K562 (cell line): ENCODE measurements around the gene NAXE. TPM values are rescaled to one million over a fixed set of nuclear protein-coding genes. Genes with fewer than 3 reads are reported as not detected.

Experiments
- BCL6 ChIP-seq: fragments of 250-450 bp; sonication (Bioruptor Pico); IDR thresholded peaks from 2 replicates; pipeline ENCODE4 v1.4.0; 2020
- EP300 ChIP-seq: IDR thresholded peaks from 2 replicates; pipeline ENCODE4 v1.6.1; 2012; ENCODE audit warnings: low read length, improper control_type of control experiment
- ESRRA ChIP-seq: fragments of 450-650 bp; IDR thresholded peaks from 2 replicates; pipeline ENCODE4 v1.6.1; 2014; ENCODE audit warnings: low read depth, mild to moderate bottlenecking, moderate library complexity, borderline replicate concordance
- FOXJ2 ChIP-seq: fragments of 200-800 bp; sonication (Bioruptor generic); IDR thresholded peaks from 2 replicates; pipeline ENCODE4 v1.6.1; 2016; ENCODE audit warnings: missing genetic modification characterization, missing compliant biosample characterization
- GABPB2 ChIP-seq: fragments of 250-450 bp; sonication (Bioruptor Pico); conservative IDR thresholded peaks from 2 replicates; pipeline ENCODE4 v1.5.1; 2021; ENCODE audit warnings: mild to moderate bottlenecking
- RB1 ChIP-seq: fragments of 450-650 bp; IDR thresholded peaks from 2 replicates; pipeline ENCODE4 v1.6.1; 2017; ENCODE audit warnings: low read depth, mild to moderate bottlenecking
- SIN3A ChIP-seq, 2 experiments: fragments of 150-350 bp in 1 of 2; IDR thresholded peaks; 2 replicates each; pipeline ENCODE4 v1.6.1; 2011 to 2016; ENCODE audit warnings: borderline replicate concordance in 2 of 2, low read depth in 2 of 2, low read length in 2 of 2, mild to moderate bottlenecking in 2 of 2, moderate library complexity in 2 of 2; ENCODE audit not compliant: control insufficient read depth in 1 of 2
- SMC3 ChIP-seq: conservative IDR thresholded peaks from 2 replicates; pipeline ENCODE4 v1.6.1; 2011; ENCODE audit warnings: low read depth, low read length, improper control_type of control experiment; ENCODE audit not compliant: insufficient read depth
- TAF15 ChIP-seq: fragments of 200-400 bp; formaldehyde crosslinking; IDR thresholded peaks from 2 replicates; pipeline ENCODE4 v1.6.1; 2017; ENCODE audit warnings: mild to moderate bottlenecking, low read depth, low read length, moderate library complexity
- TAF7 ChIP-seq: fragments of 450-650 bp; IDR thresholded peaks from 2 replicates; pipeline ENCODE4 v1.6.1; 2016; ENCODE audit warnings: missing genetic modification characterization, missing compliant biosample characterization
- U2AF1 ChIP-seq: fragments of 200-400 bp; formaldehyde crosslinking; optimal IDR thresholded peaks from 2 replicates; pipeline ENCODE3; 2017; ENCODE audit warnings: mild to moderate bottlenecking, low read depth, low read length, moderate library complexity
- ZNF224 ChIP-seq: sonication (generic); formaldehyde crosslinking; IDR thresholded peaks from 2 replicates; pipeline ENCODE4 v1.8.0; 2022; ENCODE audit warnings: mild to moderate bottlenecking, missing genetic modification reagents
- ZNF24 ChIP-seq: fragments of 450-650 bp; IDR thresholded peaks from 2 replicates; pipeline ENCODE4 v1.6.1; 2016
- polyA plus RNA-seq, 8 experiments: library from polyadenylated mRNA; depleted of rRNA in 4 of 8; stranded (reverse) in 5 of 8; unstranded in 3 of 8; fragments of >200 nt; fragmentation: Nextera tagmentation in 2 of 8; fragmentation: Illumina TruSeq in 1 of 8; extraction: Ambion mirVana in 2 of 8; extraction: Trizol in 1 of 8; gene quantifications; 2 replicates each; pipeline versions ENCODE4 v1.2.1 to v1.2.3, GENCODE V29; 2011 to 2014; ENCODE audit warnings: inconsistent platforms in 1 of 8, missing spikeins in 1 of 8
- total RNA-seq, 7 experiments: library from RNA; depleted of rRNA in 6 of 7; stranded (reverse); fragments of >200 nt in 6 of 7; fragmentation: Illumina TruSeq in 2 of 7; extraction: Trizol in 2 of 7; gene quantifications; 2 replicates each; pipeline versions ENCODE4 v1.2.1 to v1.2.3, GENCODE V29; 2011 to 2021; ENCODE audit warnings: low replicate concordance in 1 of 7
- TF ChIP-seq, protein P1 (sequence below): conservative IDR thresholded peaks from 2 replicates; pipeline ENCODE4 v1.6.1; 2011; ENCODE audit warnings: low read depth, mild to moderate bottlenecking, low read length; ENCODE audit not compliant: control insufficient read depth

The NAXE gene
- total and polyA plus RNA-seq, 9 of the 15 experiments (the other 6 are each of a cell fraction or from before 2014, with no cell fraction given) = 27.3 to 137 (median 90.0) TPM

DNA sequence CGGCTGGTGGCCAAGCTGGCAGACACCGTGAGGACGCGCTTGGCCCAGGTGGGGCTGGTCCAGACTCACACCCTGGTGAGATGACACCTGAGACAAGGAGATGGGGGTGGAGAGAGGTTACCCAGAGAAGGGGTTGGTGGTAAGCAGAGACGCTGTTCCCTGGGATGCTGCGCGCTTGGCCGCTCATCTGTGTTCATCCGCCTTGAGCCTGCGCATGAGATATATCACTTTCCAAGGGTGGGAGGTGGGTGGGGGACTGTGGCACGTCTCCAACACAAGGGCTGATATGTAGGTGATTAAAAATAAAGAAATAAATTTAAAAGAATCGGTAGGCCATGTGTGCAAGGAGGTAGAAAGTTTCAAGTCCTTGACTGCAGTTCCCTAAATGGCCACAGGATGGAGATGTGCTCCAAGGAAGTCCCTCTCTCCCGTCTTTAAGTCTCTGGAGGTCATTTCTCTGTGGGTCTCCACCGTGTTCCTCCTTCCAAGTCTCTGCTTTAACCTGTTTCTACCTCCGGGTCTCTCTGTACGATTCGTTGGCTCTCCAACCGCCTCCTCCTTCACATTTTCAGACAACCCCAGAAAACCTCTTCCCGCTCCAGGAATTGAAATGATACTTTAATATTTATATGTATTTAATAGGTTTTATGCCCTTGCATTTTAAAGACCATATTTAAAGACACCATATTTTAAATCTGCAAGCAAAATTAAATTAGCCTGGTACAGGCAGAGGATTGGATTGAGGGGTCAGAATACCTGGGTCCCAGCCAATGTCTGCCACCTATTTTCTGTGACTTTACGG is 7.6 kb upstream of the NAXE start (continued):
- TF ChIP-seq SIN3A (IDR thresholded peaks at IDR 0.05; ENCODE audit: borderline replicate concordance in 2 of 2, control insufficient read depth in 1 of 2, low read depth in 2 of 2, low read length in 2 of 2) = no peak
- TF ChIP-seq ZNF24 = no peak
- no peak for TF ChIP-seq RB1
- no peak for TF ChIP-seq TAF15
- TF ChIP-seq, protein P1, sequence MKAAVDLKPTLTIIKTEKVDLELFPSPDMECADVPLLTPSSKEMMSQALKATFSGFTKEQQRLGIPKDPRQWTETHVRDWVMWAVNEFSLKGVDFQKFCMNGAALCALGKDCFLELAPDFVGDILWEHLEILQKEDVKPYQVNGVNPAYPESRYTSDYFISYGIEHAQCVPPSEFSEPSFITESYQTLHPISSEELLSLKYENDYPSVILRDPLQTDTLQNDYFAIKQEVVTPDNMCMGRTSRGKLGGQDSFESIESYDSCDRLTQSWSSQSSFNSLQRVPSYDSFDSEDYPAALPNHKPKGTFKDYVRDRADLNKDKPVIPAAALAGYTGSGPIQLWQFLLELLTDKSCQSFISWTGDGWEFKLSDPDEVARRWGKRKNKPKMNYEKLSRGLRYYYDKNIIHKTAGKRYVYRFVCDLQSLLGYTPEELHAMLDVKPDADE = no peak
- peak; percentile 78 for TF ChIP-seq SMC3
- no peak for TF ChIP-seq EP300
- TF ChIP-seq ESRRA = peak; percentile 49; the same call in 1 of the 2 replicates
- TF ChIP-seq ZNF224 (CRISPR knock-in tag) = no peak
- TF ChIP-seq GABPB2 (CRISPR knock-in tag) = no peak
- no peak for TF ChIP-seq FOXJ2 (tag)
- TF ChIP-seq TAF7 (tag) = no peak
- no peak for TF ChIP-seq BCL6
- TF ChIP-seq U2AF1 = no peak
